IPS DF 6.9 (cell line): ENCODE measurements around the gene PLXNA2.

Source experiments
- DNase-seq: peaks from one replicate; pipeline ENCODE4 v3.0.0-alpha.2; 2013; ENCODE audit warnings: low read depth, low spot score
- H3K27ac ChIP-seq: one replicate; pipeline ENCODE4 v1.5.1; 2013; ENCODE audit warnings: low read length, control low read depth
- H3K27me3 ChIP-seq: 2 replicates; pipeline ENCODE4 v1.6.1; 2013; ENCODE audit warnings: mild to moderate bottlenecking, low read length; ENCODE audit not compliant: control insufficient read depth, insufficient read depth
- H3K36me3 ChIP-seq: 2 replicates; pipeline ENCODE4 v1.6.1; 2013; ENCODE audit warnings: low read length; ENCODE audit not compliant: control insufficient read depth, insufficient read depth
- H3K4me1 ChIP-seq: 2 replicates; pipeline ENCODE4 v1.6.1; 2013; ENCODE audit warnings: low read length; ENCODE audit not compliant: control insufficient read depth, insufficient read depth
- H3K4me3 ChIP-seq: 2 replicates; pipeline ENCODE4 v1.5.1; 2013; ENCODE audit warnings: mild to moderate bottlenecking, low read length
- H3K9me3 ChIP-seq: 2 replicates; pipeline ENCODE4 v1.6.1; 2013; ENCODE audit warnings: low read length, inconsistent platforms; ENCODE audit not compliant: control insufficient read depth, insufficient read depth
- WGBS: extraction: QIAGEN DNeasy Blood & Tissue Kit; methylation state at CpG from one replicate; pipeline ENCODE4 v1.1.7; 2013; ENCODE audit warnings: mixed read lengths, missing lambda C conversion rate; ENCODE audit not compliant: insufficient read length, insufficient coverage; 5-methylcytosine and 5-hydroxymethylcytosine counted together

PLXNA2 gene

GRCh38 chr1:208015255-208015654 is 228.9 kb downstream of the PLXNA2 start:
- Histone ChIP-seq H3K27me3 (no peaks in the 10 kb centered on the region), H3K27ac (no peak overlapping the region), H3K4me3 (no peak overlapping the region), H3K4me1 (no peaks in the 10 kb centered on the region), H3K36me3 (no peaks in the 10 kb centered on the region), H3K9me3 (no peaks in the 10 kb centered on the region)
- no CpG with 5 or more reads among the region's 6 CpGs for WGBS
- no peak for DNase-seq

GRCh38 chr1:208013210-208013609 is 231.0 kb downstream of the PLXNA2 start:
- no peaks in the 10 kb centered on the region for H3K27me3 ChIP-seq
- DNase-seq, result no peak
- no peak overlapping the region for H3K27ac ChIP-seq
- no CpG with 5 or more reads among the region's 2 CpGs for WGBS
- no peak overlapping the region for H3K4me3 ChIP-seq
- H3K4me1 ChIP-seq, result no peaks in the 10 kb centered on the region
- H3K9me3 ChIP-seq, result no peaks in the 10 kb centered on the region
- no peaks in the 10 kb centered on the region for H3K36me3 ChIP-seq

- no peak for DNase-seq
- H3K4me1 ChIP-seq, result no peaks in the 10 kb centered on the region
- no peak overlapping the region for H3K27ac ChIP-seq
- H3K36me3 ChIP-seq, result no peaks in the 10 kb centered on the region
- H3K27me3 ChIP-seq, result no peaks in the 10 kb centered on the region
- no CpG with 5 or more reads among the region's 2 CpGs for WGBS
- no peaks in the 10 kb centered on the region for H3K9me3 ChIP-seq
- H3K4me3 ChIP-seq, result no peak overlapping the region
Observed at GRCh38 chr1:208012721-208013120, 231.5 kb downstream of the PLXNA2 start.

- no peaks in the 10 kb centered on the region for H3K36me3 ChIP-seq
- no peak overlapping the region for H3K27ac ChIP-seq
- no peak for DNase-seq
- no peaks in the 10 kb centered on the region for H3K4me1 ChIP-seq
- H3K9me3 ChIP-seq, result no peaks in the 10 kb centered on the region
- no peak overlapping the region for H3K4me3 ChIP-seq
- H3K27me3 ChIP-seq, result no peaks in the 10 kb centered on the region
- no CpG with 5 or more reads among the region's 4 CpGs for WGBS
Observed at GRCh38 chr1:208010487-208011071, 233.6 kb downstream of the PLXNA2 start.

GRCh38 chr1:208009706-208010444 is 234.3 kb downstream of the PLXNA2 start:
- H3K27ac ChIP-seq, result no peak overlapping the region
- DNase-seq, result no peak
- no CpG with 5 or more reads among the region's 12 CpGs for WGBS
- no peaks in the 10 kb centered on the region for H3K4me1 ChIP-seq
- no peaks in the 10 kb centered on the region for H3K27me3 ChIP-seq
- no peaks in the 10 kb centered on the region for H3K9me3 ChIP-seq
- H3K4me3 ChIP-seq, result no peak overlapping the region
- H3K36me3 ChIP-seq, result no peaks in the 10 kb centered on the region

- Histone ChIP-seq H3K4me3 (no peak overlapping the region), H3K4me1 (no peaks in the 10 kb centered on the region), H3K9me3 (no peaks in the 10 kb centered on the region), H3K27ac (no peak overlapping the region), H3K27me3 (no peaks in the 10 kb centered on the region), H3K36me3 (no peaks in the 10 kb centered on the region)
- DNase-seq, result no peak
- WGBS, result no CpG with 5 or more reads among the region's 8 CpGs
Observed at GRCh38 chr1:208009303-208009702, 234.9 kb downstream of the PLXNA2 start.

DNA sequence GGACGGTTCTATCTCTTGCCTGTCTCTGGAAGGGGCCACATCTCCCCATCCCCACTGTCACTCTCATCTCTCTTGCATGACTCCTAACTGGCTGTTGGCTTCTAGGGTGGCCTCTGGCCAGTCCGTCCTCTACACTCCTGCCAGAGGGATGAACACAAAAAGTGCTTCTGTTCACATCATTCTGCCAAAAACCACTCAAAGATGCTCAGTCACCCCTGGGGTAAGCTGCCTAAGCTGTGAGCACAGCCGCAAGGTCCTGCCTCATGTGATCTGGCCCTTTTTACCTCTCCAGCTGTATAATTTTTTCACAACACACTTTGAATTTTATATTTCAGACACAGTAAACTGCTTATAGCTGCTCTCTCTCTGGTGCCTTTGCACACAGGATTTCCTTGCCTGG is 235.7 kb downstream of the PLXNA2 start:
- whole genome bisulfite sequencing, result no CpG with 5 or more reads among the region's 3 CpGs
- Histone ChIP-seq H3K27me3 (no peaks in the 10 kb centered on the region), H3K9me3 (no peaks in the 10 kb centered on the region), H3K4me3 (no peak overlapping the region), H3K36me3 (no peaks in the 10 kb centered on the region), H3K4me1 (no peaks in the 10 kb centered on the region), H3K27ac (no peak overlapping the region)
- no peak for DNase-seq

- WGBS, result no CpG with 5 or more reads among the region's 5 CpGs
- no peaks in the 10 kb centered on the region for H3K4me1 ChIP-seq
- H3K27me3 ChIP-seq, result no peaks in the 10 kb centered on the region
- no peak overlapping the region for H3K4me3 ChIP-seq
- H3K36me3 ChIP-seq, result no peaks in the 10 kb centered on the region
- DNase-seq, result no peak
- no peak overlapping the region for H3K27ac ChIP-seq
- no peaks in the 10 kb centered on the region for H3K9me3 ChIP-seq
Observed at GRCh38 chr1:208007938-208008342, 236.2 kb downstream of the PLXNA2 start.

- Histone ChIP-seq H3K27ac (no peak overlapping the region), H3K27me3 (no peaks in the 10 kb centered on the region), H3K4me3 (no peak overlapping the region), H3K4me1 (no peaks in the 10 kb centered on the region), H3K9me3 (no peaks in the 10 kb centered on the region), H3K36me3 (no peaks in the 10 kb centered on the region)
- no peak for DNase-seq
- no CpG with 5 or more reads among the region's 3 CpGs for WGBS
Observed at GRCh38 chr1:208007319-208007937, 236.8 kb downstream of the PLXNA2 start.

GRCh38 chr1:208006258-208006920 is 237.8 kb downstream of the PLXNA2 start:
- WGBS, result no CpG with 5 or more reads among the region's 2 CpGs
- Histone ChIP-seq H3K36me3 (no peaks in the 10 kb centered on the region), H3K27me3 (no peaks in the 10 kb centered on the region), H3K4me1 (no peaks in the 10 kb centered on the region), H3K27ac (no peak overlapping the region), H3K9me3 (no peaks in the 10 kb centered on the region), H3K4me3 (no peak overlapping the region)
- DNase-seq, result no peak
